GM06990 (cell line): ENCODE data around the gene HLA-DMA.
A peak's percentile ranks its signal among the peaks of the same experiment; 100 is the strongest.

Source experiments
- DNase-seq: peaks from one replicate; pipeline ENCODE4 v3.0.0-alpha.2; 2011; ENCODE audit not compliant: insufficient read length; ENCODE audit errors: extremely low read depth
- H3K27me3 ChIP-seq: replicated peaks from 2 replicates; pipeline ENCODE4 v1.6.0; 2011; ENCODE audit warnings: low read length; ENCODE audit not compliant: control insufficient read depth, insufficient read depth
- H3K36me3 ChIP-seq: 2 replicates; pipeline ENCODE4 v1.5.1; 2011; ENCODE audit warnings: low read length; ENCODE audit not compliant: control insufficient read depth, insufficient read depth
- H3K4me3 ChIP-seq: replicated peaks from 2 replicates; pipeline ENCODE4 v1.5.1; 2011; ENCODE audit warnings: low read depth, mild to moderate bottlenecking, control low read depth, low read length
- TF ChIP-seq, protein P1 (sequence below): IDR thresholded peaks from 2 replicates; pipeline ENCODE4 v1.5.1; 2011; ENCODE audit warnings: low read length, control low read depth, mild to moderate bottlenecking, inconsistent platforms; ENCODE audit not compliant: insufficient read depth, poor library complexity, severe bottlenecking

Gene HLA-DMA

DNA sequence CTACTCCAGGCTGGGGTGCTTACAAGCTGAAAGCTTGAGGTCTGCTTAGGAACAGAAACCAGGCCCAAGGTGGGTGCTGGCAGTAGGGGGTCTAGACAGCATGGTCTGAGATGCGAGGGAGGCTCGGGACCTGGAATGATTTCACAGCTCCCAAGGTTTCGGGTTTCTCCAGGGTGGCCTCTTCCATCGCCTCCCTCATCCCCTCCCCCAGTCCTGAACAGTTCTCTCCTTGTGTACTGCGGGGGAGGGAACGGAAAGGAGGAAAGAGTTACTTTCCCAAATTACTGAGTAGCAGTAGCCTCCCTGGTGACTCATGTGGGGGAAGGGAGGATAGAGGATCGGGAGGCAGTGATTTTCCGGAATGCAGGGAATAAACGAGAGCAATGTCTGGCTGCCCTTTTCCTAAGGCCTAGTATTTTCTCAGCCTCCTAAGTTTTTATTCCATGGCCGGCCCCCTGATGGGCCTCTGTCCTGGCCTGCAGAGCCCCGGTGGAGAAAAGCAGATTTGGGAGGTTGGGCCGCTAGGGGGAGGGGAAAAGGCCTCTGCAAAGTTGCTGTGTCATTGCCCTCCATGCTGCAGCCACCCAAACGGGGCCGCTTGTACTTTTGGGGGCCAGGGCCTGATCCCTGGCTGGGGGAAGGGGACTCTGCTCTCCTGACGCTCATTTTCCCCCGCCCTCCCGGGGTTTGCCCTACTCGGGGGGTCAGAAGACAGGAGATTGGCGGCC is 17.0 kb upstream of the HLA-DMA start:
- TF ChIP-seq, protein P1, sequence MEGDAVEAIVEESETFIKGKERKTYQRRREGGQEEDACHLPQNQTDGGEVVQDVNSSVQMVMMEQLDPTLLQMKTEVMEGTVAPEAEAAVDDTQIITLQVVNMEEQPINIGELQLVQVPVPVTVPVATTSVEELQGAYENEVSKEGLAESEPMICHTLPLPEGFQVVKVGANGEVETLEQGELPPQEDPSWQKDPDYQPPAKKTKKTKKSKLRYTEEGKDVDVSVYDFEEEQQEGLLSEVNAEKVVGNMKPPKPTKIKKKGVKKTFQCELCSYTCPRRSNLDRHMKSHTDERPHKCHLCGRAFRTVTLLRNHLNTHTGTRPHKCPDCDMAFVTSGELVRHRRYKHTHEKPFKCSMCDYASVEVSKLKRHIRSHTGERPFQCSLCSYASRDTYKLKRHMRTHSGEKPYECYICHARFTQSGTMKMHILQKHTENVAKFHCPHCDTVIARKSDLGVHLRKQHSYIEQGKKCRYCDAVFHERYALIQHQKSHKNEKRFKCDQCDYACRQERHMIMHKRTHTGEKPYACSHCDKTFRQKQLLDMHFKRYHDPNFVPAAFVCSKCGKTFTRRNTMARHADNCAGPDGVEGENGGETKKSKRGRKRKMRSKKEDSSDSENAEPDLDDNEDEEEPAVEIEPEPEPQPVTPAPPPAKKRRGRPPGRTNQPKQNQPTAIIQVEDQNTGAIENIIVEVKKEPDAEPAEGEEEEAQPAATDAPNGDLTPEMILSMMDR, result peak; percentile 29
- Histone ChIP-seq H3K36me3 (peaks cover 19% of the 10 kb centered on the region), H3K4me3 (peak overlapping the region; percentile 92), H3K27me3 (no peaks in the 10 kb centered on the region)
- peak; percentile 86 for DNase-seq

DNA sequence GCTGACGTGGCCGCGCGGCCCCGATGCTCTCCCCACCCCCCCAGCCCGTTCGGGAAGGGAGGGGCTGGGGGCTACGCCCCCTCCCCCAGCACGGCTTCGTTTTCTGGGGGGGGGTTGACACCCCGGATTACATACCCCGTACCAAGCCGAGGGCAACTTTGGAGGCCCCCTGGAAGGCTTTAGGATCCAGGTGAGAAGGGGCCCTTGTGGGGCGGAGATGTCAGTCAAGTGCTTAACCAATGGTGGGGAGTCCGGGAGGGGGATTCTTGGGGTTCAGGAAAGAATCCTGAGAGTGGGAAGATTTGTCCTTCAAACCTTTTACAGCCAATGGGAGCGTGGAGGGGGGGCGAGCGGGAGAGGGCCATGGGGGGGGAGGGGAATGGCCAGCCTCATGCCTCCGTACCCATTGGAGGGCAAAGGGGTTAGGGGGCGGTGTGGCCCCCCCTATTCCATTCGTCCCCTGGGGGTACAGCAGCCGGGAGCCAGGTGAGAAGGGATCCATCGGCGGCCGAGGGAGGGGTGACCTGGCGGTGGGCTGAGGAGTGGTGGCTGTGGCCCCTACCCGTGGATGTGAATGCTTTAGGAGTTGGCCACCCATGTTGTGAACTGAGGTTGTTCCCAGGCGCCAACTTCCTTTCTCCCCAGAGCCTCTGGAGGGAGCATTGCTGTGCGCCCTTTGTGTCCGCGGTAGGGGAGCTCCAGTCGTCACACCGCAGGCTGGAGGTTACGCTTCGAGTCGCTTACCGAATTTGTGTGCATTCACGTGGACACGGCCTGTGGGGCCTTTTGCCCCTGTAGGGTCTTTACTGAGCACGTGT is 16.2 kb upstream of the HLA-DMA start:
- Histone ChIP-seq H3K27me3 (no peaks in the 10 kb centered on the region), H3K36me3 (peaks cover 12% of the 10 kb centered on the region), H3K4me3 (peak overlapping the region; percentile 92)
- TF ChIP-seq, protein P1, result no peak
- peak; percentile 83 for DNase-seq

DNA sequence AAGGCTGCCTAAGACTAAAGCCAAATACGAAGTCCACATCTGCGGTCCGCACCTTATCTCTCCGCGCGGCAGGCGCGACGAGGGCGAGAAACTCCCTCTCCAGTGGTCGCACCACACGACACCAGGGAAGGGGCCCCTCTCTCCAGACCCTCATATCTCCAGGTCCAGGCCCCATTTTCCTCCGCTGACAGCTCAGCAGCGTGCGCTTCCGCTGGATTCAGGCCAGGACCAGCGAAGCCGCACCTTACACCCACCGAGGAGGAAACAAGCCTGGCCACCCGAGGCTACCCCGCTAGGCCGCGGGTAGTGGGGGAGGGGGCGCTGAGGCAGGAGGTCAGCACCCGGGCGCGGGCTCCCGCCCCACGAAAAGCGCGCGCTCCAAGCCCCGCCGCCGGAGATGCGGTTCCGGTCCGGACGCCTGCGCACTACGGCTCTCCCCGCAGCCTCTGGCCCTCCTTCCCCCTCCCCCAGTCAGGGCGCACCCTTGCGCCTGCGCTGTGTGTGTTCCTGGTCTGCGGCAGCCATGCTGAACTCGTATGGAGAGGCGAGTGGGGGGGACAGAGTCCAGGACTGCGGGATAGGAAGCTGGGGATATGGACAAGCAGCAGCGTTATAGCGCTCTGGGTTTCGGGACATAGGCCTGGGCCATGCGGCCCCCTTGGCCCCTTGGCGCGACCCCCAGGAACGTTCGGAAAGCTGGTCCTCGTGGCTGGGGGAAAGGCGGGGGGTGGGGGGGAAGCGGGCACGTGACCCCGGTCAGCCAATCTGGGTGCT is 15.4 kb upstream of the HLA-DMA start, which contains the start of gene BRD2:
BRD2 (plus strand) TSS at position 502 of the 774 bp plus-strand sequence. CDS start 4,305 bp downstream, outside the sequence.
- TF ChIP-seq, protein P1, result no peak
- Histone ChIP-seq H3K36me3 (peaks cover 9% of the 10 kb centered on the region), H3K4me3 (peak within 1 kb of the TSS; percentile 92), H3K27me3 (no peaks in the 10 kb centered on the region)
- peak; percentile 99 for DNase-seq

DNA sequence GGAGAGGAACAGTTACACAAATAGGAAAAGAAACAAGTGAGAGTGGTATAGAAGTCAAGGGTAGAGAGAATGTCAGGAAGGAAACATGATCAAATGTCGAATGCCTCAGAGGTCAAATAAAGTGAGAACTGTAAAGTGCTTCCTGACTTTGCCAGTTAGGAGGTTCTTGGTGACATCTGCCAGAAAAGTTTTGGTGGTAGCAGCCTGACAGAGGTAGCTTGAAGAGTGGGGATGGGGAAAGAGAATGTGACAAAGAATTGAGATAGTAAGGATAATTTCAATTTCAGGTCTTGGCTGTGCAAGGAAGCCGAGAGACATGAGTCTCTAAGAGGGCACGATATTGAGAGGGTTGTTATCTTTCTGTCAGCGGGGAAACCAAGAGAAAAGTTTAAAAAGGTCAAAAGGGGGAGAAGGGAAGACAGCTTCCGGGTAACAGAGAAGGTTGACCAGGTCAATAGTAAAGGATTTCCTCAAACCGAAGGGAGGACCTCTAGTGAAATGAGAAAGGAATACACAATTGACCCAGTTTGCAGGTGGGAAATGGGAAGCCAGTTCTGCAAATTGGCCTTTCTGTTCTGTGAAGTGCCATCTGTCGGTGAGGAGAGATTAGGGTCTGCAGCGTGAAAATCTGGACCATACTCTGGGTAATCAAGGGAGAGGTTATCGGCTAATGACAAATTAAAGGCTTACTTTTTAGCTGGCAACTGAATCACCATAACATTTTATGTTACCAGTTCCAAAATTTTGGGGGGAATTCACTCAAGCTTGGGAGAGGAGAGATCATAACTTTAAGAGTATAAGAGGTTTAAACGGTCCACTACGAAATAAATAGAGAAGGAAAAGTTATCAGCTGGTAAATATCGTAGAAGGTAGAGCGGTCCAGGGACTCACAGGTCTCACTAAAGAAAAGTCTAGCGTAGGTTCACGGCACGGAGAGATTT is 14.5 kb upstream of the HLA-DMA start:
- H3K4me3 ChIP-seq, result peak overlapping the region; percentile 92
- DNase-seq, result no peak
- peaks cover 1% of the 10 kb centered on the region for H3K36me3 ChIP-seq
- H3K27me3 ChIP-seq, result no peaks in the 10 kb centered on the region
- TF ChIP-seq, protein P1, result peak; percentile 64

DNA sequence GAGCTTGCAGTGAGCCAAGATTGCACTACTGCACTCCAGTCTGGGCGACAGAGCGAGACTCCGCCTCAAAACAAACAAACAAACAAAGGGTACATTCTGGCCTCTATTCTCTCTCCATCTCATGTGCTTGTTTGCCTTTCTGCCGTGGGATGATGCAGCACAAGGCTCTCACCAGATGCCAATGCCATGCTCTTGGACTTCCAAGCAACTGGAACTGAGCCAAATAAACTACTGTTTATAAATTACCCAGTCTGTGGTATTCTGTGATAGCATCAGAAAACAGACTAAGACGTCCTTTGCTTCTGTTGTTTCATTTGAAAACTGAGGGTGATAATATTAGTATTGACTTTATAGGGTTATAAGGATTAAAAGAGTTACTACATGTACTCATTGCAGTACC is 11.9 kb upstream of the HLA-DMA start:
- no peaks in the 10 kb centered on the region for H3K27me3 ChIP-seq
- TF ChIP-seq, protein P1, result no peak
- no peak overlapping the region for H3K4me3 ChIP-seq
- no peaks in the 10 kb centered on the region for H3K36me3 ChIP-seq
- no peak for DNase-seq
